Astrocyte (in vitro differentiated cells and primary cell): Measurements from ENCODE around the gene PRKCA. TPM values are rescaled to one million over a fixed set of nuclear protein-coding genes. Genes with fewer than 3 reads are reported as not detected.

ENCODE experiments used
- DNase-seq: peaks from one replicate; pipeline ENCODE4 v3.0.0-alpha.2; 2010; ENCODE audit warnings: low read depth
- FAIRE-seq: peaks from 2 replicates; lab custom pipeline; 2011; peaks lifted over from hg19 to GRCh38; lab: Jason Lieb, UNC
- H2AFZ ChIP-seq: 2 replicates; pipeline ENCODE4 v1.6.0; 2012; ENCODE audit warnings: low read depth, low read length, inconsistent platforms
- H3K27ac ChIP-seq: 2 replicates; pipeline ENCODE4 v1.5.1; 2011; ENCODE audit warnings: low read depth, low read length, inconsistent platforms
- H3K27me3 ChIP-seq: 2 replicates; pipeline ENCODE4 v1.6.0; 2011; ENCODE audit warnings: low read length, inconsistent platforms; ENCODE audit not compliant: insufficient read depth
- H3K36me3 ChIP-seq: 2 replicates; pipeline ENCODE4 v1.5.1; 2011; ENCODE audit warnings: low read length, inconsistent platforms; ENCODE audit not compliant: insufficient read depth
- H3K4me1 ChIP-seq: 2 replicates; pipeline ENCODE4 v1.5.1; 2011; ENCODE audit warnings: low read length, inconsistent platforms; ENCODE audit not compliant: insufficient read depth
- H3K4me2 ChIP-seq: 2 replicates; pipeline ENCODE4 v1.6.0; 2012; ENCODE audit warnings: low read length, inconsistent platforms
- H3K4me3 ChIP-seq: 2 replicates; pipeline ENCODE4 v1.5.1; 2011; ENCODE audit warnings: low read depth, mild to moderate bottlenecking, low read length, inconsistent platforms; ENCODE audit not compliant: insufficient read depth
- H3K79me2 ChIP-seq: 2 replicates; pipeline ENCODE4 v1.6.0; 2012; ENCODE audit warnings: mild to moderate bottlenecking, low read length, inconsistent platforms; ENCODE audit not compliant: insufficient read depth
- H3K9ac ChIP-seq: 2 replicates; pipeline ENCODE4 v1.6.0; 2012; ENCODE audit warnings: mild to moderate bottlenecking, low read length, inconsistent platforms
- H3K9me3 ChIP-seq: 2 replicates; pipeline ENCODE4 v1.5.1; 2012; ENCODE audit warnings: low read depth, mild to moderate bottlenecking, low read length, inconsistent platforms; ENCODE audit not compliant: insufficient read depth
- H4K20me1 ChIP-seq: 2 replicates; pipeline ENCODE4 v1.6.0; 2012; ENCODE audit warnings: low read length, inconsistent platforms; ENCODE audit not compliant: insufficient read depth
- H3K27ac Mint-ChIP-seq: one replicate; pipeline ENCODE4 v1.8.0; 2021; ENCODE audit warnings: mild to moderate bottlenecking, mixed read lengths; ENCODE audit not compliant: unreplicated experiment
- H3K27me3 Mint-ChIP-seq: one replicate; pipeline ENCODE4 v1.8.0; 2021; ENCODE audit warnings: low read depth, mixed read lengths; ENCODE audit not compliant: unreplicated experiment
- H3K36me3 Mint-ChIP-seq: one replicate; pipeline ENCODE4 v1.8.0; 2021; ENCODE audit warnings: low read depth, mixed read lengths; ENCODE audit not compliant: unreplicated experiment
- H3K4me1 Mint-ChIP-seq: one replicate; pipeline ENCODE4 v1.8.0; 2021; ENCODE audit warnings: low read depth, mixed read lengths; ENCODE audit not compliant: unreplicated experiment
- H3K4me3 Mint-ChIP-seq: one replicate; pipeline ENCODE4 v1.8.0; 2021; ENCODE audit warnings: mild to moderate bottlenecking, moderate library complexity, mixed read lengths; ENCODE audit not compliant: unreplicated experiment
- H3K9me3 Mint-ChIP-seq: one replicate; pipeline ENCODE4 v1.8.0; 2021; ENCODE audit warnings: mild to moderate bottlenecking, mixed read lengths; ENCODE audit not compliant: unreplicated experiment
- EZH2 ChIP-seq: IDR thresholded peaks from 2 replicates; pipeline ENCODE4 v1.6.1; 2012; ENCODE audit warnings: mild to moderate bottlenecking, low read length, inconsistent platforms; ENCODE audit not compliant: insufficient read depth
- total RNA-seq: library from RNA; stranded (reverse); gene quantifications from 2 replicates; pipeline ENCODE4 v1.2.1, GENCODE V29; 2021
- TF ChIP-seq, protein P1 (sequence below): IDR thresholded peaks from 2 replicates; pipeline ENCODE4 v1.5.1; 2011; ENCODE audit warnings: low read depth, mild to moderate bottlenecking, inconsistent platforms, low read length, moderate library complexity; ENCODE audit not compliant: insufficient read depth

PRKCA gene
- total RNA-seq, 1 donor from 2014 or later, result 49.9 TPM

DNA sequence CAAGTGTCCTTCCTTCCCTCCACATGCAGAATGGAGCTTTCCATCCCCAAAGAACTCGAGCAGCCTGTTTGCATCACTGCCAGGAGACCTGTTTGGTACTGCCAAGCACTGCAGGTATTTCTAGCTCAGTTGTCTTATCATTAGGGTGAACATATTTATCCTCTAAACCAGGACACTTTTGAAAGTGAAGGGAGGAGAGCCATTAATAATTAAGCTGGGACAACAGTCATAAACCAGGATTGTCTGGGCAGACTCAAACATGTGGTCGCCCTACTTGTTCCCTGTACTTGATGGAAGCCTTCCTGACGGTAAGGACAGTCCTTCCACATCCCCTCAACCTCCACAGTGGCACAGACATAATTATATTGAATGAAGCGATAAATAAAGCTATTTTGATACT is 67.4 kb downstream of the PRKCA start:
- Mint-ChIP-seq H3K9me3 (no peaks in the 10 kb centered on the region), H3K27ac (no peak overlapping the region), H3K27me3 (no peaks in the 10 kb centered on the region), H3K36me3 (peaks cover 5% of the 10 kb centered on the region), H3K4me1 (peaks cover 24% of the 10 kb centered on the region), H3K4me3 (no peak overlapping the region)
- DNase-seq (no peak), FAIRE-seq (no peak)
- Histone ChIP-seq H3K27ac (no peak overlapping the region), H3K27me3 (no peaks in the 10 kb centered on the region), H3K36me3 (no peaks in the 10 kb centered on the region), H3K79me2 (peaks cover 37% of the 10 kb centered on the region), H3K9ac (no peak overlapping the region), H4K20me1 (peaks cover 66% of the 10 kb centered on the region), H3K4me3 (no peak overlapping the region), H3K9me3 (no peaks in the 10 kb centered on the region), H2AFZ (no peak overlapping the region), H3K4me2 (no peak overlapping the region), H3K4me1 (peaks cover 13% of the 10 kb centered on the region)
- TF ChIP-seq, protein P1, sequence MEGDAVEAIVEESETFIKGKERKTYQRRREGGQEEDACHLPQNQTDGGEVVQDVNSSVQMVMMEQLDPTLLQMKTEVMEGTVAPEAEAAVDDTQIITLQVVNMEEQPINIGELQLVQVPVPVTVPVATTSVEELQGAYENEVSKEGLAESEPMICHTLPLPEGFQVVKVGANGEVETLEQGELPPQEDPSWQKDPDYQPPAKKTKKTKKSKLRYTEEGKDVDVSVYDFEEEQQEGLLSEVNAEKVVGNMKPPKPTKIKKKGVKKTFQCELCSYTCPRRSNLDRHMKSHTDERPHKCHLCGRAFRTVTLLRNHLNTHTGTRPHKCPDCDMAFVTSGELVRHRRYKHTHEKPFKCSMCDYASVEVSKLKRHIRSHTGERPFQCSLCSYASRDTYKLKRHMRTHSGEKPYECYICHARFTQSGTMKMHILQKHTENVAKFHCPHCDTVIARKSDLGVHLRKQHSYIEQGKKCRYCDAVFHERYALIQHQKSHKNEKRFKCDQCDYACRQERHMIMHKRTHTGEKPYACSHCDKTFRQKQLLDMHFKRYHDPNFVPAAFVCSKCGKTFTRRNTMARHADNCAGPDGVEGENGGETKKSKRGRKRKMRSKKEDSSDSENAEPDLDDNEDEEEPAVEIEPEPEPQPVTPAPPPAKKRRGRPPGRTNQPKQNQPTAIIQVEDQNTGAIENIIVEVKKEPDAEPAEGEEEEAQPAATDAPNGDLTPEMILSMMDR, result no peak
- no peak for TF ChIP-seq EZH2

DNA sequence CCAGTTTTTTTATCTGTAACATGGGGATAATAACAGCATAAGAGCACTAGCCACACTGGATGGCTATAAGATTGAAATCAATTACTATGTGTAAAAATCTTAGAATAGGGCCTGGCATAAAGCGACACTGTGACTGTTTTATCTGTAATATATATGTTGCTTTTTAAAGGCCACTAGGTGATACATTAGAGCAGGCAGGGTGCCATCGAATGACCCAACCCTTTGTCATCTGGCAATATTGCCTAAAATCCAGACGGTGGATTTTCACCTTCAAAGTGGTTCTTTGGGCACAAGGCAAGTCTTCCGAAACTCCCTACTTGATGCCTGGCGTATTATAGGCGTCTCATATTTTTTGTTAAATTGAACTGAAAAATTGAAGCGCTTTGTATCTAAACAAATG is 69.1 kb downstream of the PRKCA start:
- Mint-ChIP-seq H3K4me1 (peaks cover 14% of the 10 kb centered on the region), H3K36me3 (peaks cover 5% of the 10 kb centered on the region), H3K27ac (no peak overlapping the region), H3K9me3 (no peaks in the 10 kb centered on the region), H3K27me3 (no peaks in the 10 kb centered on the region), H3K4me3 (no peak overlapping the region)
- no peak overlapping the region for H3K4me2 ChIP-seq
- DNase-seq (no peak), FAIRE-seq (no peak)
- H3K4me1 ChIP-seq, result peaks cover 11% of the 10 kb centered on the region
- no peaks in the 10 kb centered on the region for H3K36me3 ChIP-seq
- H4K20me1 ChIP-seq, result peaks cover 63% of the 10 kb centered on the region
- peaks cover 38% of the 10 kb centered on the region for H3K79me2 ChIP-seq
- H3K9ac ChIP-seq, result no peak overlapping the region
- H3K9me3 ChIP-seq, result no peaks in the 10 kb centered on the region
- H3K27me3 ChIP-seq, result no peaks in the 10 kb centered on the region
- no peak overlapping the region for H2AFZ ChIP-seq
- H3K27ac ChIP-seq, result no peak overlapping the region
- H3K4me3 ChIP-seq, result no peak overlapping the region
- TF ChIP-seq, protein P1, result no peak
- no peak for TF ChIP-seq EZH2

DNA sequence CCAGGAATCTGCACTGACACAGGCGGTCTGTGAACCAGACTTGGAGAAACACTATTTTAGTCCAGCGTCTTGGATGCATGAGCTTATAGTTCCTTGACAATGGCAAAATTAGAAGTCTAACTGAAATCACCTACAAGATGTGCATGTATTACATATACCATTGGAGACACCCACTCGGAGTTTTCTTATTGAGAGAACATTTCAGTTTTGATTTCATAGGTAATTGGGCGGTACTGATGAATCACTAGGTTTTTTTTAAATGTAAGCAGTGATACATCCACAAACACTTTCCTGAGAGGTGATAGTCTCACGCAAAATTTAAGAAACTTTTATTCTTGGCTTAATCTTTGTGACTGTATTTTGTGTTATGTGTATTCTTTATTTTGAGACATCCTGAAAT is 69.8 kb downstream of the PRKCA start:
- Mint-ChIP-seq H3K27ac (no peak overlapping the region), H3K27me3 (no peaks in the 10 kb centered on the region), H3K4me1 (peaks cover 11% of the 10 kb centered on the region), H3K4me3 (peak overlapping the region; percentile 1), H3K9me3 (no peaks in the 10 kb centered on the region), H3K36me3 (peaks cover 5% of the 10 kb centered on the region)
- Histone ChIP-seq H3K36me3 (no peaks in the 10 kb centered on the region), H2AFZ (no peak overlapping the region), H4K20me1 (peaks cover 58% of the 10 kb centered on the region), H3K4me3 (no peak overlapping the region), H3K27ac (no peak overlapping the region), H3K79me2 (peaks cover 40% of the 10 kb centered on the region), H3K27me3 (no peaks in the 10 kb centered on the region), H3K9ac (no peak overlapping the region), H3K9me3 (no peaks in the 10 kb centered on the region), H3K4me1 (peaks cover 11% of the 10 kb centered on the region), H3K4me2 (no peak overlapping the region)
- FAIRE-seq (no peak), DNase-seq (no peak)
- no peak for TF ChIP-seq EZH2
- TF ChIP-seq, protein P1, result no peak
